Measurements from ENCODE around the gene SRCIN1. TPM values are rescaled to one million over a fixed set of nuclear protein-coding genes. Genes with fewer than 3 reads are reported as not detected.

SRCIN1 gene
- total RNA-seq, 1 experiment from 2014 or later = 16.7 TPM

- H3K27ac ChIP-seq = peak overlapping the region; percentile 91
- POLR2A ChIA-PET (ENCODE audit: unreplicated experiment) = interaction anchor here (0.5 to 0.8 kb wide), 9 partner anchors 24 to 680 kb away, joined by 3 to 6 read pairs (median 3); partner anchors contain the start of gene RPL19
- TF ChIP-seq EZH2 (IDR thresholded peaks at IDR 0.05; ENCODE audit: low read depth) = no peak
- TF ChIP-seq, protein P1, sequence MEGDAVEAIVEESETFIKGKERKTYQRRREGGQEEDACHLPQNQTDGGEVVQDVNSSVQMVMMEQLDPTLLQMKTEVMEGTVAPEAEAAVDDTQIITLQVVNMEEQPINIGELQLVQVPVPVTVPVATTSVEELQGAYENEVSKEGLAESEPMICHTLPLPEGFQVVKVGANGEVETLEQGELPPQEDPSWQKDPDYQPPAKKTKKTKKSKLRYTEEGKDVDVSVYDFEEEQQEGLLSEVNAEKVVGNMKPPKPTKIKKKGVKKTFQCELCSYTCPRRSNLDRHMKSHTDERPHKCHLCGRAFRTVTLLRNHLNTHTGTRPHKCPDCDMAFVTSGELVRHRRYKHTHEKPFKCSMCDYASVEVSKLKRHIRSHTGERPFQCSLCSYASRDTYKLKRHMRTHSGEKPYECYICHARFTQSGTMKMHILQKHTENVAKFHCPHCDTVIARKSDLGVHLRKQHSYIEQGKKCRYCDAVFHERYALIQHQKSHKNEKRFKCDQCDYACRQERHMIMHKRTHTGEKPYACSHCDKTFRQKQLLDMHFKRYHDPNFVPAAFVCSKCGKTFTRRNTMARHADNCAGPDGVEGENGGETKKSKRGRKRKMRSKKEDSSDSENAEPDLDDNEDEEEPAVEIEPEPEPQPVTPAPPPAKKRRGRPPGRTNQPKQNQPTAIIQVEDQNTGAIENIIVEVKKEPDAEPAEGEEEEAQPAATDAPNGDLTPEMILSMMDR (conservative IDR thresholded peaks at IDR 0.05) = peak; percentile 78
- no peaks in the 10 kb centered on the region for H3K36me3 ChIP-seq (ENCODE audit: low read depth)
- H3K9me3 ChIP-seq (ENCODE audit: insufficient read depth, low read depth) = no peaks in the 10 kb centered on the region
- peaks cover 54% of the 10 kb centered on the region for H3K4me1 ChIP-seq (replicated peaks; ENCODE audit: insufficient read depth)
- no peaks in the 10 kb centered on the region for H3K79me2 ChIP-seq (ENCODE audit: low read depth)
- no peaks in the 10 kb centered on the region for H3K27me3 ChIP-seq (ENCODE audit: insufficient read depth, low read depth)
- peaks cover 12% of the 10 kb centered on the region for H4K20me1 ChIP-seq (ENCODE audit: insufficient read depth)
- intact Hi-C loops (cut with micrococcal nuclease; ENCODE audit: unreplicated experiment) = loop anchor here (1.0 to 5.0 kb wide), 4 partner anchors 15 to 105 kb away; no protein-coding TSS in a partner anchor
- H2AFZ ChIP-seq = peak overlapping the region; percentile 70; the same call in 1 of the 2 replicates
- peak overlapping the region; percentile 57; the same call in 1 of the 2 replicates for H3K4me3 ChIP-seq
- peaks cover 60% of the 10 kb centered on the region for H3F3A ChIP-seq (ENCODE audit: insufficient read depth, low read depth)
- H3K9me2 ChIP-seq (ENCODE audit: insufficient read depth) = no peaks in the 10 kb centered on the region
- peak; percentile 95 to 96 for DNase-seq
- no TSS peak for BruUV-seq (replicated peaks)
- peak overlapping the region; percentile 91 for H3K4me2 ChIP-seq
- CTCF ChIA-PET = interaction anchor here (0.5 to 2.7 kb wide), 17 partner anchors 17 to 212 kb away, joined by 3 to 27 read pairs (median 4); partner anchors contain the start of genes SOCS7 and SRCIN1
These were observed 47.7 kb downstream of the SRCIN1 start for GRCh38 chr17:38557836-38558727.

DNA sequence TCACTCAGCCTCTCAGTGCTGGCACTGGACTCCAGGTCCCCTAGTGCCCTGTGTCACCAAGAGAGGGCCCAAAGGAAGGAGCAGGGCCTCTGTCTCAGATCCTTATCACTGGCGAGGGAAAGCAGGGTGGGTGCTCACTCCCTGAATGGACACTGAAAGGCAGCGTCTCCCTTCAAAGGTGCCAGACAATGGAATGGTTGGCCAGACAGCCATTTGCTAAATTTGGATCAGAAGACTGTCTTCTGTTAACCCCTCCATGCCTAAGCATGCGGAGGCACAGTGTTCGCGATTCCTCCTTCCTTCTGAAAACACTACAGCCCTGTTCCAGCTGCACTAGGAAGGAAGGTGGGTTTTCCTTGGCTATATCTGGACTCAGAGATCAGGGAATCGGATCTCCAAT lies 48.4 kb downstream of the SRCIN1 start:
- no peaks in the 10 kb centered on the region for H3K79me2 ChIP-seq (ENCODE audit: low read depth)
- H3F3A ChIP-seq (ENCODE audit: insufficient read depth, low read depth) = peaks cover 60% of the 10 kb centered on the region
- peak overlapping the region; percentile 91 for H3K27ac ChIP-seq
- BruUV-seq (replicated peaks) = no TSS peak
- TF ChIP-seq EZH2 (IDR thresholded peaks at IDR 0.05; ENCODE audit: low read depth) = no peak
- TF ChIP-seq, protein P1 (conservative IDR thresholded peaks at IDR 0.05) = no peak
- no peaks in the 10 kb centered on the region for H3K36me3 ChIP-seq (ENCODE audit: low read depth)
- intact Hi-C loops (cut with micrococcal nuclease; ENCODE audit: unreplicated experiment) = loop anchor here (5.0 kb wide), 1 partner anchor 40 kb away; no protein-coding TSS in a partner anchor
- no peaks in the 10 kb centered on the region for H3K9me3 ChIP-seq (ENCODE audit: insufficient read depth, low read depth)
- POLR2A ChIA-PET (ENCODE audit: unreplicated experiment) = interaction anchor here (0.6 kb wide), 2 partner anchors 45 to 681 kb away, joined by 3 to 6 read pairs; no protein-coding TSS in a partner anchor
- peak overlapping the region; percentile 31; the same call in 1 of the 2 replicates for H3K4me3 ChIP-seq
- no peaks in the 10 kb centered on the region for H3K9me2 ChIP-seq (ENCODE audit: insufficient read depth)
- H3K4me2 ChIP-seq = peak overlapping the region; percentile 75
- peaks cover 54% of the 10 kb centered on the region for H3K4me1 ChIP-seq (replicated peaks; ENCODE audit: insufficient read depth)
- H3K27me3 ChIP-seq (ENCODE audit: insufficient read depth, low read depth) = no peaks in the 10 kb centered on the region
- DNase-seq = no peak
- H2AFZ ChIP-seq = no peak overlapping the region
- peaks cover 12% of the 10 kb centered on the region for H4K20me1 ChIP-seq (ENCODE audit: insufficient read depth)
- CTCF ChIA-PET = interaction anchor here (0.5 to 2.7 kb wide), 15 partner anchors 18 to 211 kb away, joined by 3 to 27 read pairs (median 4); partner anchors contain the start of genes SOCS7 and SRCIN1

GRCh38 chr17:38556239-38556638 lies 49.5 kb downstream of the SRCIN1 start:
- Histone ChIP-seq H3K27ac (peak overlapping the region; percentile 91), H3F3A (ENCODE audit: insufficient read depth, low read depth) (peaks cover 60% of the 10 kb centered on the region), H3K9me3 (ENCODE audit: insufficient read depth, low read depth) (no peaks in the 10 kb centered on the region), H3K4me1 (replicated peaks; ENCODE audit: insufficient read depth) (peaks cover 54% of the 10 kb centered on the region), H3K27me3 (ENCODE audit: insufficient read depth, low read depth) (no peaks in the 10 kb centered on the region), H3K4me2 (peak overlapping the region; percentile 75), H3K9me2 (ENCODE audit: insufficient read depth) (no peaks in the 10 kb centered on the region), H3K79me2 (ENCODE audit: low read depth) (no peaks in the 10 kb centered on the region), H4K20me1 (ENCODE audit: insufficient read depth) (peaks cover 12% of the 10 kb centered on the region), H3K36me3 (ENCODE audit: low read depth) (no peaks in the 10 kb centered on the region), H2AFZ (no peak overlapping the region), H3K4me3 (no peak overlapping the region)
- intact Hi-C loops (cut with micrococcal nuclease; ENCODE audit: unreplicated experiment) = loop anchor here (5.0 kb wide), 1 partner anchor 41 kb away; no protein-coding TSS in a partner anchor
- DNase-seq = peak; percentile 29 to 91
- ChIA-PET CTCF (no interaction called here), POLR2A (ENCODE audit: unreplicated experiment) (interaction anchor here (0.7 kb wide), 1 partner anchor 68 kb away, joined by 3 read pairs; no protein-coding TSS in a partner anchor)
- no TSS peak for BruUV-seq (replicated peaks)
- no peak for TF ChIP-seq EZH2 (IDR thresholded peaks at IDR 0.05; ENCODE audit: low read depth)
- TF ChIP-seq, protein P1 (conservative IDR thresholded peaks at IDR 0.05) = no peak

All from PC-9 (cell line).